Activated CD8-positive, alpha-beta memory T cell treated with anti-CD3 and anti-CD28 coated beads for 24 hours (primary cell): ENCODE results near the gene CDK16.

Source experiments
- DNase-seq: peaks from one replicate; pipeline ENCODE4 v3.0.0-alpha.2; 2020

The CDK16 gene

GRCh38 chrX:47228550-47229270, 10.2 kb downstream of the CDK16 start:
- DNase-seq = no peak

DNA sequence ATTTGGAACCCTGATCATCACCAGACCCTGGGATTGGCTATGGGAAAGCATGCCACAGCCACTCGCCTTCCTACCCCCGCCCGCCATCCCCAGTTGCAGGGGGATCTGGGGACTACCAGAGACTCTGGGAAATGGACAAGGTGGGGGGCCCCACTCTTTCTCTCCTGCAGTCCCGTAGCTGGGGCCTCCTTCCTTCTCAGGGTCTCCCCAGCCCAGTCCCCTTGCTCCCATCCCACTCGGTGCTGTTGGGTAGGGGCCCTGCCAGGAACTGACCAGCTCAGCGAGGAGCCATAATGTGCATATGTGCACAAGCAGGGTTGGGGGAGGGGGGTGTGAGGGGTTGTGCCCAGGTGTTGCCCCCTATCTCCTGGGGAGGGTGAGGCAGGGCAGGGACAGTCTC, 10.9 kb downstream of the CDK16 start:
- no peak for DNase-seq

DNA sequence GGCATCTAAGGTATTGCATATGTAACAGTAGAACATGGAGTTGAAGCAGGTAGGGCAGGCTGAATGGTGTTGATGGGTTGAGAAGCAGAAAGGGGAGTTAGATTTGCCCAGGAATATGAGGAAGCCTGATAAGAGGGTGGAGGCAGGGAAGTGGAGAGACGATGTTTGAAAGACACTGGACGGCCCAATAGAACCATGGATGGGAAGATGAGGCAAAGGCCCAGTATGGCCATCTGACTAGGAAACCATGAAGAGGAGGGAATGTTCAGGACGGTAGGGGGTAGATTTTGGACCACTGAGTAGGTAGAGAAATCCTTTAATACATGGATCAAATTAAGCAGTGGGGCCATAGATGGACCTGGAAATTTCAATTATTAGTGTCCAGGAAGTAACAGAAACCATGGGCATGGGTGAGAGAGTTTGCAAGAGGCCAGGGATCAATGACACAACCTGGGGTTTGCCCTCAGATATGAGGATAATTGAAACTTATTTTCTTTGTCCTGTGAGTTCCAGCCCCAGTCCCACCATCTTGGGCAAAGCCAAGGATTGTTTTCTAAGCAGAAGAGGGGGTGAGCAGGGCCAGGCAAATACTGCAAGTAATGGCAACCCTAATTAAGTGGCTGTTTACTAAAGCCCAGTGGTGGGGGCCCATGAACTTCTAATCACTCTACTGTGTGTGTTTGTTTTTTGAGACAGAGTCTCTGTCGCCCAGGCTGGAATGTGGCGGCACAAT, 11.8 kb downstream of the CDK16 start:
- no peak for DNase-seq

- DNase-seq = no peak
Measured at GRCh38 chrX:47231167-47231566, 12.7 kb downstream of the CDK16 start.

- DNase-seq = no peak
Measured at GRCh38 chrX:47232197-47232802, 13.8 kb downstream of the CDK16 start.

DNA sequence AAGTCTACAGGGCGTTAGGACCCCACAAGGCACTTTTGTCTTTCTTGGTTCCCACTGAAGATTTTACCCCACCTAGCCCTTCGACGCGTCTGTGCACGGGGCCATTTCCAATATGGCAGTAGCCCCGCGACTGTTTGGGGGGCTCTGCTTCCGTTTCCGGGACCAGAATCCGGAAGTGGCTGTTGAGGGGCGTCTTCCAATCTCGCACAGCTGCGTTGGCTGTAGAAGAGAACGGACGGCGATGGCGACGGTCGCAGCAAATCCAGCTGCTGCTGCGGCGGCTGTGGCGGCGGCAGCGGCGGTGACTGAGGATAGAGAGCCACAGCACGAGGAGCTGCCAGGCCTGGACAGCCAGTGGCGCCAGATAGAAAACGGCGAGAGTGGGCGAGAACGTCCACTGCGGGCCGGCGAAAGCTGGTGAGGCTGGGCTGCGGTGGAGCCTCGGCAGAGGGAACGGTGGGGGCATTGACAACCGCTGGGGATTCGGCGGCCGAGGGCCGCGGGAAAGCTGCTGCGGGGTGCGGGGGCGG, 14.4 kb downstream of the CDK16 start, which contains the start of gene USP11:
TSS of gene USP11 (plus strand) at position 207 of the 530 bp plus-strand sequence. CDS start at position 242, 35 bp downstream.
- peak; percentile 76 for DNase-seq

- DNase-seq = peak; percentile 93
Measured at GRCh38 chrX:47233333-47234113, 15.0 kb downstream of the CDK16 start.

DNA sequence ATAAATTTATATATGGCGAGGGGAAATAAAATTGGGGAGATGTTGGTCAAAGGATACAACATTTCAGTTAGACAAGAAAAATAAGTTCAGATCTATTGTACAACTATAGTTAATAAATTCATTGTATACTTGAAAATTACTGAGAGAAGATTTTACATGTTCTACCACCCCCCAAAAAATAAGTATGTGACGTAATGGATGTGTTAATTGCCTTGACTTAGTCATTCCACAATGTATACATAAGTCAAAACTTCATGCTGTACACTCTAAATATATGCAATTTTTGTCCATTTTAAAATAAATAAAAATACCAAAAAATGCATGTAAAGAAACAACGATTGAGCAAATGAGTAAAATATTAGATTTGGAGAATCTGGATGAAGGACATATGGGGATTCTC, 16.1 kb downstream of the CDK16 start:
- no peak for DNase-seq

DNA sequence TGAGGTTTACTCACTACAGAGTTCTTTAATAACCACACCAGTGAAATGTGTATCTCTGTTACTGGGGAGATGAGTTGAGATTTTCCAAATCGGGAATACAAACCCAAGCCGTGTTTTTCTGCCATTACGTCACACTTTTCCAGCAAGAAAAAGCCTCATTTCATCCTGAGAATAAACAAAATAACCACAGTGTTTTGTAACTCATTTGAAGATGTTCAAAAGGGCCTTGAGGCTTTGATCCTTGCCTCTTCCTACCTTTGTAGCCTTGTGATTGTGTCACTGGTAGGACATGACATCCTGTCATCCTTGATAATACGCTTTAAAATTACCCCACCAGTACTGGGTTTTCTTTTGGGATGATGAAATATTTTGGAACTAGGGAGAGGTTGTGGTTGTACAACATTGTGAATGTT, 17.2 kb downstream of the CDK16 start:
- DNase-seq = no peak

- peak; percentile 49 for DNase-seq
Measured at GRCh38 chrX:47239199-47239598, 20.7 kb downstream of the CDK16 start.

GRCh38 chrX:47239898-47240545, 21.5 kb downstream of the CDK16 start:
- DNase-seq = peak; percentile 45

DNA sequence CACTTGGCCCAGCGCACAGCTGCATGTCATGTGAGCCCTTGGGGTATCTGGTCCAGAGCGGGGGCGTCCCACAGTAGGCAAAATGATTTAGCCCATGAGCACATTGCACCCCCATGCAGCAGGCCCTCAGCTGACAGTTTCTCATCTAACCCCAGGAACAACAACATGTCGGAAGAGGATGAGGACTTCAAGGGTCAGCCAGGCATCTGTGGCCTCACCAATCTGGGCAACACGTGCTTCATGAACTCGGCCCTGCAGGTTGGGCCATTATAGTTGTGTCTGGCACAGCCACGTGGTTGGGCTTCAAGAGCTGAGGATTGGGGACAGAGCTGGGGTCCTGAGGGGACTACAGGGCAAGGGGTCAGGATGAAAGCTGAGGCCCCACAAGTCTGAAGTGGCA, 22.1 kb downstream of the CDK16 start:
- DNase-seq = peak; percentile 49

DNA sequence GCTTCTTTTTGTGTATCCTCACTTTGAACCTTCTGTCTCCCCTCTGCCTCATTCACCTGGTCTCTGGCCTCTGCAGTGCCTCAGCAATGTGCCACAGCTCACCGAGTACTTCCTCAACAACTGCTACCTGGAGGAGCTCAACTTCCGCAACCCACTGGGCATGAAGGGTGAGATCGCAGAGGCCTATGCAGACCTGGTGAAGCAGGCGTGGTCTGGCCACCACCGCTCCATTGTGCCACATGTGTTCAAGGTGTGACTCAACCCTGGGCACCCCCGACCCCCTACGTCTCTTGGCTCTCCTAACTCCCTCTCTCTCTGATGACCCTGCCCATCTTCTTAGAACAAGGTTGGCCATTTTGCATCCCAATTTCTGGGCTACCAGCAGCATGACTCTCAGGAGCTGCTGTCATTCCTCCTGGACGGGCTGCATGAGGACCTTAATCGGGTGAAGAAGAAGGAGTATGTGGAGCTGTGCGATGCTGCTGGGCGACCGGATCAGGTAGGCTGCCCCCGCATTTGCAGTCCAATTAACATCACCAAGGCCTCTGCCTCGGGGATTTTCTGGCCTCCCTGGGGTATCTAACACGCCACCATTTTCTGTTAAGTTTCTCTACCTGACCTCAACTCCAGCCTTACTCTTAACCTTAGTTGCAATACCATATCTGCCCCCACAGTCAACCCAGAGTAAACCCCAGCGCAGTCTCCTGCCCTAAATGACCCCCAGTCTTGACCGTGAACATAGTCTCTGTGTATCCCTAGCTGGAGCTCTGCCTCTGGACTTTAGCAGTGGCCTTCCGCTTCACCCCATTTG, 22.9 kb downstream of the CDK16 start:
- DNase-seq = peak; percentile 11

GRCh38 chrX:47242321-47242720, 23.8 kb downstream of the CDK16 start:
- DNase-seq = no peak

GRCh38 chrX:47243351-47243750, 24.9 kb downstream of the CDK16 start:
- DNase-seq = no peak

DNA sequence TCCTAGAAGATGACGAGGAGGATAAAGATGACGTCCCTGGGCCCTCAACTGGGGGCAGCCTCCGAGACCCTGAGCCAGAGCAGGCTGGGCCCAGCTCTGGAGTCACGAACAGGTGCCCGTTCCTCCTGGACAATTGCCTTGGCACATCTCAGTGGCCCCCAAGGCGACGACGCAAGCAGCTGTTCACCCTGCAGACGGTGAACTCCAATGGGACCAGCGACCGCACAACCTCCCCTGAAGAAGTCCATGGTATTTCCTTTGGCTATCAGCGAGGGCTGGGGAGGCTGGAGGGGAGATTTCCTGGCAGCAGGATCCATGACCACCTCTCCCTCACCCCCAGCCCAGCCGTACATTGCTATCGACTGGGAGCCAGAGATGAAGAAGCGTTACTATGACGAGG, 26.2 kb downstream of the CDK16 start:
- no peak for DNase-seq

- no peak for DNase-seq
Measured at GRCh38 chrX:47245156-47245555, 26.7 kb downstream of the CDK16 start.

- no peak for DNase-seq
Measured at GRCh38 chrX:47247206-47247998, 28.9 kb downstream of the CDK16 start.

DNA sequence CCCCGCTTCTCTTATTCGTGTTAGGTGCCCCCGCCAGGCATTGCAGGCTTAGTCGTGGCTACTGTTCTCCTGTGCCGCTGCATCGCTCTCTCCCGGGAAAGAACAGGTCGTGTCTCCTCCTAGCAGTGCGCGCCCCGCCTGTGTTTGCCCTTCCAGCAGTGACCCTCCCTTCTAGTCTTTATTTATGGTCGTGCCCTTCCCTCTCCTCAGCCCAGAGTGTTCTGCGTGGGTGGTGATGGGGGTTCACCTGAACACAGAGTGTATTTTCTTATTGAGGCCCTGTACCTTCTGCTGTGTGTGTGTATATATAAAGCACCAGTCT, 29.5 kb downstream of the CDK16 start:
- no peak for DNase-seq

DNA sequence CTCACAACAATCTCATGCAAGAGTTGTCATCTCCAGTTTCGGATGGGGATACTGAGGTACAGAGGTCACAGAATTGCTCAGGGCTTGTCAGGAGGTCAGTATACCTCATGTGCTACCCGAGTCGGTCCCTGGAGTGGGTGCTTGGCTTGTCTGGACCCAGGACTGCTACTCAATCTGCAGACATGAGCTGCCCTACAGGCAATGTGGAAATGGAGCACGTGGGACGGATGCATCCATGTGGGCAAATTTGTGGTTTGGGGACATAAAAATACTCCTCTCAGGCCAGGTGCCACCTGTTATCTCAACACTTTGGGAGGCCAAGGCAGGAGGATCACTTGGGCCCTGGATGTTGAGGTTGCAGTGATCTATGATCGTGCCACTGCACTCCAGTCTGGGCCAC, 30.1 kb downstream of the CDK16 start:
- no peak for DNase-seq

- no peak for DNase-seq
Measured at GRCh38 chrX:47250017-47250347, 31.5 kb downstream of the CDK16 start.
